ENCODE data around the gene IMMP2L.

DNA sequence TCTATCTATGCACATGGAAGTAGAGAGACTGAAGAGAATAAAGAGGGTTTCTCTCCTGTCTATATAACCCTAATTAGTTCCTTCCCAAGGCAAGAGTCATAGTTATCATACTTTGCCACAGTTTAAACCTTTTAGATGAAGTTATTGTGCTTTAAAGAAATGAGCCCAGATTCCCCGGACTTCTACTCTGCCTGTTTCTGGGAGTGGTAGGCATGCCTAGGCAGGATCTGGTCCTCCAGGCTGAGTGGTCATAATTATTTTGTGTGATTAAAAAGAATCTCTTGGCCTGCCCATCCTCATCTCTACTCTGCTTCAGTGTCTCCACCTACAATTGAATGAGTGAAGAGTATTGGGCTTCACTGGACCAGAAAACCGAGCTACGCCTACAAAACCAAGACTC is 179.2 kb downstream of the IMMP2L start:
- TF ChIP-seq, protein P1, sequence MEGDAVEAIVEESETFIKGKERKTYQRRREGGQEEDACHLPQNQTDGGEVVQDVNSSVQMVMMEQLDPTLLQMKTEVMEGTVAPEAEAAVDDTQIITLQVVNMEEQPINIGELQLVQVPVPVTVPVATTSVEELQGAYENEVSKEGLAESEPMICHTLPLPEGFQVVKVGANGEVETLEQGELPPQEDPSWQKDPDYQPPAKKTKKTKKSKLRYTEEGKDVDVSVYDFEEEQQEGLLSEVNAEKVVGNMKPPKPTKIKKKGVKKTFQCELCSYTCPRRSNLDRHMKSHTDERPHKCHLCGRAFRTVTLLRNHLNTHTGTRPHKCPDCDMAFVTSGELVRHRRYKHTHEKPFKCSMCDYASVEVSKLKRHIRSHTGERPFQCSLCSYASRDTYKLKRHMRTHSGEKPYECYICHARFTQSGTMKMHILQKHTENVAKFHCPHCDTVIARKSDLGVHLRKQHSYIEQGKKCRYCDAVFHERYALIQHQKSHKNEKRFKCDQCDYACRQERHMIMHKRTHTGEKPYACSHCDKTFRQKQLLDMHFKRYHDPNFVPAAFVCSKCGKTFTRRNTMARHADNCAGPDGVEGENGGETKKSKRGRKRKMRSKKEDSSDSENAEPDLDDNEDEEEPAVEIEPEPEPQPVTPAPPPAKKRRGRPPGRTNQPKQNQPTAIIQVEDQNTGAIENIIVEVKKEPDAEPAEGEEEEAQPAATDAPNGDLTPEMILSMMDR (IDR thresholded peaks at IDR 0.05) = no peak
- TF ChIP-seq NR3C1 (CRISPR knock-in tag; conservative IDR thresholded peaks at IDR 0.05; ENCODE audit: low read depth) (no peak), ZBTB21 (CRISPR knock-in tag; IDR thresholded peaks at IDR 0.05; ENCODE audit: borderline replicate concordance) (no peak)
- TF ChIP-seq, protein P2, sequence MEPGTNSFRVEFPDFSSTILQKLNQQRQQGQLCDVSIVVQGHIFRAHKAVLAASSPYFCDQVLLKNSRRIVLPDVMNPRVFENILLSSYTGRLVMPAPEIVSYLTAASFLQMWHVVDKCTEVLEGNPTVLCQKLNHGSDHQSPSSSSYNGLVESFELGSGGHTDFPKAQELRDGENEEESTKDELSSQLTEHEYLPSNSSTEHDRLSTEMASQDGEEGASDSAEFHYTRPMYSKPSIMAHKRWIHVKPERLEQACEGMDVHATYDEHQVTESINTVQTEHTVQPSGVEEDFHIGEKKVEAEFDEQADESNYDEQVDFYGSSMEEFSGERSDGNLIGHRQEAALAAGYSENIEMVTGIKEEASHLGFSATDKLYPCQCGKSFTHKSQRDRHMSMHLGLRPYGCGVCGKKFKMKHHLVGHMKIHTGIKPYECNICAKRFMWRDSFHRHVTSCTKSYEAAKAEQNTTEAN (CRISPR knock-in tag; IDR thresholded peaks at IDR 0.05) = no peak
- TF ChIP-seq, protein P3, sequence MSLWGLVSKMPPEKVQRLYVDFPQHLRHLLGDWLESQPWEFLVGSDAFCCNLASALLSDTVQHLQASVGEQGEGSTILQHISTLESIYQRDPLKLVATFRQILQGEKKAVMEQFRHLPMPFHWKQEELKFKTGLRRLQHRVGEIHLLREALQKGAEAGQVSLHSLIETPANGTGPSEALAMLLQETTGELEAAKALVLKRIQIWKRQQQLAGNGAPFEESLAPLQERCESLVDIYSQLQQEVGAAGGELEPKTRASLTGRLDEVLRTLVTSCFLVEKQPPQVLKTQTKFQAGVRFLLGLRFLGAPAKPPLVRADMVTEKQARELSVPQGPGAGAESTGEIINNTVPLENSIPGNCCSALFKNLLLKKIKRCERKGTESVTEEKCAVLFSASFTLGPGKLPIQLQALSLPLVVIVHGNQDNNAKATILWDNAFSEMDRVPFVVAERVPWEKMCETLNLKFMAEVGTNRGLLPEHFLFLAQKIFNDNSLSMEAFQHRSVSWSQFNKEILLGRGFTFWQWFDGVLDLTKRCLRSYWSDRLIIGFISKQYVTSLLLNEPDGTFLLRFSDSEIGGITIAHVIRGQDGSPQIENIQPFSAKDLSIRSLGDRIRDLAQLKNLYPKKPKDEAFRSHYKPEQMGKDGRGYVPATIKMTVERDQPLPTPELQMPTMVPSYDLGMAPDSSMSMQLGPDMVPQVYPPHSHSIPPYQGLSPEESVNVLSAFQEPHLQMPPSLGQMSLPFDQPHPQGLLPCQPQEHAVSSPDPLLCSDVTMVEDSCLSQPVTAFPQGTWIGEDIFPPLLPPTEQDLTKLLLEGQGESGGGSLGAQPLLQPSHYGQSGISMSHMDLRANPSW (CRISPR knock-in tag; conservative IDR thresholded peaks at IDR 0.05; ENCODE audit: low read depth) = no peak
- TF ChIP-seq, protein P4, sequence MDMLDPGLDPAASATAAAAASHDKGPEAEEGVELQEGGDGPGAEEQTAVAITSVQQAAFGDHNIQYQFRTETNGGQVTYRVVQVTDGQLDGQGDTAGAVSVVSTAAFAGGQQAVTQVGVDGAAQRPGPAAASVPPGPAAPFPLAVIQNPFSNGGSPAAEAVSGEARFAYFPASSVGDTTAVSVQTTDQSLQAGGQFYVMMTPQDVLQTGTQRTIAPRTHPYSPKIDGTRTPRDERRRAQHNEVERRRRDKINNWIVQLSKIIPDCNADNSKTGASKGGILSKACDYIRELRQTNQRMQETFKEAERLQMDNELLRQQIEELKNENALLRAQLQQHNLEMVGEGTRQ (CRISPR knock-in tag; IDR thresholded peaks at IDR 0.05) = no peak

Data from WTC11 (cell line).